ENCODE results near the gene LAMC3.

DNA sequence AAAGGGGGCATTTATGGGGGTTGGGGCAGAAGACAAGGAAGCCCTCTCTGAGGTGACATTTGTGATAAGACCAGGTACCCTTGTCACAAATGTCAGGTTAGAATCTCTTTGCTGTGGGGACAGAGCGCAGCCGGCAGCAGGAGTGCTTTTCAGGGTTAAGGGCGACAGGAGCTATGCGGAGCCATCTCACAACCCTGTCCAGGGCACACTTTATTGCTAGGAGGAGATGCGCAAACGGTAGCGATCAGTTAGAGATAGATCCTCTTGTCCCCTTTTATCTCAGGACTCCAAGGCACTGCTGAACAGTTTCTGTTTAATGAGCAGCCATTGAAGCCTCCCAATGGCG lies 438 bp upstream of the LAMC3 start:
- TF ChIP-seq, protein P1, sequence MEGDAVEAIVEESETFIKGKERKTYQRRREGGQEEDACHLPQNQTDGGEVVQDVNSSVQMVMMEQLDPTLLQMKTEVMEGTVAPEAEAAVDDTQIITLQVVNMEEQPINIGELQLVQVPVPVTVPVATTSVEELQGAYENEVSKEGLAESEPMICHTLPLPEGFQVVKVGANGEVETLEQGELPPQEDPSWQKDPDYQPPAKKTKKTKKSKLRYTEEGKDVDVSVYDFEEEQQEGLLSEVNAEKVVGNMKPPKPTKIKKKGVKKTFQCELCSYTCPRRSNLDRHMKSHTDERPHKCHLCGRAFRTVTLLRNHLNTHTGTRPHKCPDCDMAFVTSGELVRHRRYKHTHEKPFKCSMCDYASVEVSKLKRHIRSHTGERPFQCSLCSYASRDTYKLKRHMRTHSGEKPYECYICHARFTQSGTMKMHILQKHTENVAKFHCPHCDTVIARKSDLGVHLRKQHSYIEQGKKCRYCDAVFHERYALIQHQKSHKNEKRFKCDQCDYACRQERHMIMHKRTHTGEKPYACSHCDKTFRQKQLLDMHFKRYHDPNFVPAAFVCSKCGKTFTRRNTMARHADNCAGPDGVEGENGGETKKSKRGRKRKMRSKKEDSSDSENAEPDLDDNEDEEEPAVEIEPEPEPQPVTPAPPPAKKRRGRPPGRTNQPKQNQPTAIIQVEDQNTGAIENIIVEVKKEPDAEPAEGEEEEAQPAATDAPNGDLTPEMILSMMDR (IDR thresholded peaks at IDR 0.05) = no peak
- no peak for TF ChIP-seq POLR2AphosphoS5 (IDR thresholded peaks at IDR 0.05)
- TF ChIP-seq POLR2A (IDR thresholded peaks at IDR 0.05; ENCODE audit: low read depth) = no peak
- TF ChIP-seq EP300 (IDR thresholded peaks at IDR 0.05) = no peak
